ENCODE measurements around the gene FNBP1L. TPM values are rescaled to one million over a fixed set of nuclear protein-coding genes. Genes with fewer than 3 reads are reported as not detected.

The FNBP1L gene
- total RNA-seq, 1 experiment from 2014 or later: 43.5 TPM

DNA sequence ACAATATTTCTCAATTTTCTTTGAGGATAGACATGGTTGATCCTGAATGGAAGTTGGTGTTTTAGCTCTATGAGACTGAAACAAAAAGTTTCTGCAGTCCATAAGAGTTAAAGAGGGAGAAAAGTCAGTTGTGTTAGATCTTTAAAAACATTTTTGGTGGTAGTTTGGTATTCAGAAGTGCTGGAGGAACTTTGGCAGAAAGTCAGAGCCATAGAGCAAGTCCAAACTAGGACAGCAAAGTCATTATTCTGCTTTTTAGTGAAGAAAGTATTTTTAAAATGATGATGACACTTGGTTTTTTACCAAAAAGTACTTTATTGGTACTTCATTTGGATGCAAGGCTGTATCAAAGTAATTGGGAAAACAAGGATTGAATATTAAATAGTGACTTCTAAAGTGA, 41.8 kb downstream of the FNBP1L start:
- H3K36me3 ChIP-seq: no peaks in the 10 kb centered on the region
- DNase-seq: no peak
- H3K4me1 ChIP-seq: no peaks in the 10 kb centered on the region
- H3K27me3 ChIP-seq: no peaks in the 10 kb centered on the region
- H3K27ac ChIP-seq: no peak overlapping the region
- H3K9me3 ChIP-seq (replicated peaks): no peaks in the 10 kb centered on the region
- no peak overlapping the region for H3K4me3 ChIP-seq

DNA sequence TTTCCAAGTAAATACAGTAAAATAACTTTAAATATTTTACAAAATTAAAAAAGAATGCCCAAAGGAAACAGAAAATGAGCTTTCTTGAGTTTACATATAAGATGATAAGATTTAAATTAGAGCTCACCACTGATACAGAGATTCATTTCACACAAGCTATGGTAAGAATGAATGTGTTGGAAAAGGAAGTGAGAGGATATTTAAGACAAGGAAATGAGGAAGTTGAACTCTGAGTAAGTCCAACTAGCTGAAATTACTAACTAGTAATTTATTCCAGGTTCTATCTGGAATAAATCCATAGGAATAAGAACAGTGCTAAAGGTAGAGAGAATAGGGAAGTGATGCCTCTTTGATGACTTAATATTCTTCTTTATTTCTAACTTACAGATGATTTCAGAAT, 42.4 kb downstream of the FNBP1L start:
- no peaks in the 10 kb centered on the region for H3K36me3 ChIP-seq
- H3K9me3 ChIP-seq (replicated peaks): no peaks in the 10 kb centered on the region
- H3K27ac ChIP-seq: no peak overlapping the region
- DNase-seq: no peak
- no peaks in the 10 kb centered on the region for H3K27me3 ChIP-seq
- H3K4me1 ChIP-seq: no peaks in the 10 kb centered on the region
- no peak overlapping the region for H3K4me3 ChIP-seq

DNA sequence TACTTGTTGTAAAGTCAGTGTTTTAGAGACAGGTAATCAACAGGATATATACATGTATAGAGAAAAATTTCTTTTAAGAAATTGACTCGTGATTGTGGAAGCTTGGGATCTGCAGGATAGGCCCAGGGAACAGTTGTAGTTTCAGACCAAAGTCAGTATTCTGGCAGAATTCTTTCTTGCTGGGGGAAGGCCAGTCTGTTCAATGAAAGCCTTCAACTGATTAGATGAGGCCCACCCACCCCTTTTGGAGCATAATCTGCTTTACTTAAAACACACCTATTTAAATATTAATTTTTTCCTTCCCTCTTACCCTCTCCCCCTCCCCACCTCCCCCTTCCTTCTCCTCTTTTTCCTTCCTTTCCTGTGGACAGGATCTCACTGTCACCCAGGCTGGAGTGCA, 48.0 kb downstream of the FNBP1L start:
- no peaks in the 10 kb centered on the region for H3K36me3 ChIP-seq

DNA sequence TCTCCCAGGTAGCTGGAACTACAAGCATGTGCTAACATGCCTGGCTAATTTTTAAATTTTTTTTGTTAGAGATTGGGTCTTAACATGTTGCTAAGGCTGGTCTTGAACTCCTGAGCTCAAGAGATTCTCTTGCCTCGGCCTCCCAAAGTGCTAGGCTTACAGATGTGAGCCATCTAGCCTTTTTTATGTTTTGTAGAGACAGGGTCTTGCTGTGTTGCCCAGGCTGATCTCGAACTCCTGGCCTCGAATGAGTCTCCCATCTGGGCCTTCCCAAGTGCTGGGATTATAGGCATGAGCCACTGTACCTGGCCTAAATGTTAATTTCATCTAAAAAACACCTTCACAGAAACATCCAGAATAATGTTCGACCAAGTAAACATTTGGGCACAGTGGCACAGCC, 48.6 kb downstream of the FNBP1L start:
- Histone ChIP-seq H3K27me3 (no peaks in the 10 kb centered on the region), H3K9me3 (replicated peaks) (no peaks in the 10 kb centered on the region), H3K4me3 (no peak overlapping the region), H3K4me1 (no peaks in the 10 kb centered on the region), H3K36me3 (no peaks in the 10 kb centered on the region; the same call in 1 of the 2 replicates), H3K27ac (no peak overlapping the region)
- DNase-seq: no peak

More for the DNA sequence above, 48.0 kb downstream of the FNBP1L start:
- DNase-seq: no peak
- no peaks in the 10 kb centered on the region for H3K27me3 ChIP-seq
- H3K4me1 ChIP-seq: no peaks in the 10 kb centered on the region
- no peak overlapping the region for H3K4me3 ChIP-seq
- no peaks in the 10 kb centered on the region for H3K9me3 ChIP-seq (replicated peaks)
- no peak overlapping the region for H3K27ac ChIP-seq

DNA sequence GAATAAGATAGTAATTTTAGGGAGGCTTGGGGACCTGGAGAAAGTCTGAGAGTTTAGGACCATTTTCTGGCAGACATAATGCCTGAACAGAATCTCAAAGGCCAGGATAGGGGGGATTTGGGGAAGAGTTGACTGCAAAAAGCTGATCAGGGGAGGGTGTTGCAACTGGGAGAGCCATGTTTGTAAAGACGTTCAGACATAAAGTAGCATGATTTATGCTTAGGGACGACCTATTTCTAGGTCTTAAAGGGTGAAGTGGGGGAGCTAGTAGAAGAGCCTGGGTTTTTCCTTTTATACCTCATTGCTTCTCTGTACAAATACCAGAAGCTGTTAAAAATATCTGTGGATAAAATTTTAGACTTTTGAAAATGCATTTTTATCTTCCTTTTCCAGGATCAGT, 51.2 kb downstream of the FNBP1L start:
- Histone ChIP-seq H3K27ac (no peak overlapping the region), H3K4me1 (no peaks in the 10 kb centered on the region), H3K9me3 (replicated peaks) (no peaks in the 10 kb centered on the region), H3K4me3 (no peak overlapping the region), H3K36me3 (peaks cover 2% of the 10 kb centered on the region; the same call in 1 of the 2 replicates), H3K27me3 (no peaks in the 10 kb centered on the region)
- DNase-seq: no peak

DNA sequence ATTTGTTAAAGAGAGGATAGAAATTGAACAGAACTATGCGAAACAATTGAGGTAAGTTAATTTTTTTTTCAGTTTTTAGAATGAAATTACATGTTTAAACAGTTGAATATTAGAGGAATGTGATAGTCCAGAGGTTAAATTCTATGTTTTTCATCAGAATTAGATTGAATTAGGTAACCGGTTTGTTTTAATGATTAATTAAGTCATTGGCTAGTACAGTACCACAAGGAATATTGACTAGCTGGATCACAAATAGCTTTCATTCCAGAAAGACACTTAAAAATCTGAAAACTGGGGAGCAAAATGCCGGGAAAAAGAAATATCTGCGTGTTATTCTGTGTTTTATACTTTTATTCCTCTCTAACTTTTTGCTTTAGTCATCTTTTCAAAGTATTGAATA, 51.6 kb downstream of the FNBP1L start:
- Histone ChIP-seq H3K36me3 (peaks cover 2% of the 10 kb centered on the region; the same call in 1 of the 2 replicates), H3K9me3 (replicated peaks) (no peaks in the 10 kb centered on the region), H3K4me1 (no peaks in the 10 kb centered on the region), H3K27ac (no peak overlapping the region), H3K4me3 (no peak overlapping the region), H3K27me3 (no peaks in the 10 kb centered on the region)
- DNase-seq: no peak

DNA sequence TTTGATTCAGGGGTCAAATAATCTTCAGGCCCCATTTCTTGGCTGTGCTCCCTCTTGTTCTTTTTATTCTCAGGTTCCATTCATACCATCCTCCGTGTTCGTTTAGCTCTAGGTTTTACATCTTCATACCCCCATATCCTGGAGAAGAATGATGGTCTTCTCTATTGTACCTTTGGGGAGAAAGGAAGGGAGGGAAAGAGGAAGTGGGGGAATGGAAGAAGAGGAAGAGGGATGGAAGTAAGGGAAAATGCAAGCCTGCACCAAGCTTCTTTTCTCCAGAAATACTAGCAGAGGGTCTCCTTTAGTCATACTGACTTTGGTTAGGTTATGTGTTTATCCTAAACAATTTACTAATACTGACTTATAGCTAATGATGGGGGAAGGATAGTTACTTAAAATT, 52.4 kb downstream of the FNBP1L start:
- Histone ChIP-seq H3K4me1 (no peaks in the 10 kb centered on the region), H3K9me3 (replicated peaks) (no peaks in the 10 kb centered on the region), H3K4me3 (no peak overlapping the region), H3K27me3 (no peaks in the 10 kb centered on the region), H3K36me3 (peaks cover 2% of the 10 kb centered on the region; the same call in 1 of the 2 replicates), H3K27ac (no peak overlapping the region)
- DNase-seq: no peak

DNA sequence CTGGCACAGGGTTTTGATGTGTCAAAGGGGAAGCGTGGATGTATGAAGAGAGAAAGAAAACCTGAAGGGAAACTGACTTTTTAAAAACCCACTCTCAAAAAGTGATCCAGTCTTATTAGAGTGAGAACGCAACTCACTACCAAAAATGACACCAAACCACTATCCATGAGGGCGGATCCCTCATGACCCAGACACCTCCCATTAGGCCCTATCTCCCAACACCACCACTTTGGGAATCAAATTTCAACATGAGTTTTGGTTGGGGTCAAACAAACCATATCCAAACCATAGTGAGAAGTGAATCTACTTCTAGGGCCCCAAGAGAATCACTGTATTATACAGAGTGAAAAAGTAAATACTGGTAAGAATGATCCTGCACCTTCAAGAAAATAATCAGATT, 53.5 kb downstream of the FNBP1L start:
- H3K9me3 ChIP-seq (replicated peaks): no peaks in the 10 kb centered on the region
- DNase-seq: no peak
- no peaks in the 10 kb centered on the region for H3K27me3 ChIP-seq
- no peak overlapping the region for H3K27ac ChIP-seq
- H3K4me1 ChIP-seq: no peaks in the 10 kb centered on the region
- H3K4me3 ChIP-seq: no peak overlapping the region
- H3K36me3 ChIP-seq: peaks cover 4% of the 10 kb centered on the region; the same call in 1 of the 2 replicates

DNA sequence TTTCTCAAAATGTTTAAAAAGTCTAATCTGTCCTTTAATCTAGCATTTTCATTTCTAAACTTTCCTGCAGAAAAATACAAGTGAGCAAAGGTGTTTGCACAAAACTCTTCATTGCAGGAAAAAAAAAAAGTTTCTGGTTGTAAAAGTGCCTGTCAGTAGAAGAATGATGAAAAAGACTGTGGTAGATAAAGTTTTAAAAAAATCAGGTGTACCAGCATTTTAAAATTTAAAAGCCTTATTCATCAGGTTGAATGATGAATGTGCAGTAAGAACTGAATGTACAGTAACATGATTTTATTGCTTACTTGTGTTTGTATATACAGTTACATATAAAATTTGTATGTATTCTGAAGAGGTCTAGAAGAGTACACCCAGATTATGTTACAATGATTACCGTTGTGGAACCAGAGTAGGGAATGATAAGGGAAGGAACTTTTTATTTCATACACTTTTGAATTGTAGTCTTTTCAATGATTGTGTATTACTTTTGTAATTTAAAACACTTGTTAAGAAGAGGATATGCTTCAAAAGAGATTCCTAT, 54.0 kb downstream of the FNBP1L start:
- peaks cover 6% of the 10 kb centered on the region; the same call in 1 of the 2 replicates for H3K36me3 ChIP-seq
- H3K27me3 ChIP-seq: no peaks in the 10 kb centered on the region
- no peaks in the 10 kb centered on the region for H3K4me1 ChIP-seq
- no peak overlapping the region for H3K27ac ChIP-seq
- no peak for DNase-seq
- H3K4me3 ChIP-seq: no peak overlapping the region
- no peaks in the 10 kb centered on the region for H3K9me3 ChIP-seq (replicated peaks)

DNA sequence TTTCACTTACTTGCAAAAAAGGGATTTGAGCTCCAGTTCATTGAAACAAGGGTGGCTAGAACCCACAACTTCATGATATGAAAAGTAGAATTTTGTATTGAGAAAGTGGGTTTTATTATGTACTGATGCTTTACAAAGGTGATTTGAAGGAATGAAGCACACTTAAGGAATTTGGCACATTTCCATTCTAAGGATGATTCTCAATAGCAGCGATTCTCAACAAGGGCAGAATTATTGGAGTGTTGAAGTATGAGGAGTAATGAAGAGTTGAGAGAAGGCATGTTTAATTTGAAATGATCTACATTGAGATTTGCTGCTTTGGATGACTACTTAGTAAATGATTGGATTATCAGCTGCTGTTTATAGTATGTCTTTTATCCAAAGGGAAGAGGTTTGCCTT, 54.7 kb downstream of the FNBP1L start:
- no peak overlapping the region for H3K27ac ChIP-seq
- peaks cover 6% of the 10 kb centered on the region; the same call in 1 of the 2 replicates for H3K36me3 ChIP-seq
- no peaks in the 10 kb centered on the region for H3K9me3 ChIP-seq (replicated peaks)
- H3K4me1 ChIP-seq: no peaks in the 10 kb centered on the region
- DNase-seq: no peak
- H3K27me3 ChIP-seq: no peaks in the 10 kb centered on the region
- no peak overlapping the region for H3K4me3 ChIP-seq

DNA sequence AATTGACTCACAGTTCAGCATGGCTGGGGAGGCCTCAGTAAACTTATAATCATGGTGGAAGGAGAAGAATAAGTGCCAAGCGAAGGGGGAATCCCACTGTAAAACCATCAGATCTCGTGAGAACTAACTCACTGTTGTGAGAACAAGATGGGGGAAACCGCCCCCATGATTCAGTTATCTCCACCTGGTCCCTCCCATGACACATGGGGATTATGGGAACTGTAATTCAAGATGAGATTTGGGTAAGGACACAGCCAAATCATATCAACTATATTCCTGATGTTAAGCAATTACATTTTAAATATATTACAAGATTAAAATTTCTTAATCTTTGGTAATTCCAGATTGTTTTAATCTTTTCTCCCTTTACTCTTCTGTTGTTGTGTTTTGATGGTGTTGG, 55.2 kb downstream of the FNBP1L start:
- no peaks in the 10 kb centered on the region for H3K9me3 ChIP-seq (replicated peaks)
- peaks cover 6% of the 10 kb centered on the region; the same call in 1 of the 2 replicates for H3K36me3 ChIP-seq
- H3K27ac ChIP-seq: no peak overlapping the region
- no peaks in the 10 kb centered on the region for H3K4me1 ChIP-seq
- no peak for DNase-seq
- no peaks in the 10 kb centered on the region for H3K27me3 ChIP-seq
- H3K4me3 ChIP-seq: no peak overlapping the region

DNA sequence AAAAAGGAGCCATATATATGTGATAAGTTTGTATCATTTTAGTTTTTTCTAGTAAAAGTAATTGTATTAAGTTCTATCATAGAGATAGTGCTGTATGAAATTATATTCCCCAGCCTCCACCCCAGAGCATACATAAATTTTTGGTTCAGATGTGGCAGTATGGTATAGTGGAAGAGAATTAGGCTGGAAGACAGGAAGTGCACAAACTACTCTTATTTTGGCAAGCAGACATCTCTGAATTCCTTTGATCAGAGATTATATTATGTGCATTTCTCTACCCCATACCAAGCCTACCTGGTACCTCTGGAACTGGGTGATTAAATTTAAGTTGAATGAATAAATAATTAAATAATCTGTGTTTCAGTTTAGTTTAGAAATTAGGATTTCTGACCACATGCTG, 55.9 kb downstream of the FNBP1L start:
- DNase-seq: no peak
- no peaks in the 10 kb centered on the region for H3K4me1 ChIP-seq
- H3K9me3 ChIP-seq (replicated peaks): no peaks in the 10 kb centered on the region
- no peak overlapping the region for H3K27ac ChIP-seq
- H3K27me3 ChIP-seq: no peaks in the 10 kb centered on the region
- no peak overlapping the region for H3K4me3 ChIP-seq
- peaks cover 9% of the 10 kb centered on the region; the same call in 1 of the 2 replicates for H3K36me3 ChIP-seq

DNA sequence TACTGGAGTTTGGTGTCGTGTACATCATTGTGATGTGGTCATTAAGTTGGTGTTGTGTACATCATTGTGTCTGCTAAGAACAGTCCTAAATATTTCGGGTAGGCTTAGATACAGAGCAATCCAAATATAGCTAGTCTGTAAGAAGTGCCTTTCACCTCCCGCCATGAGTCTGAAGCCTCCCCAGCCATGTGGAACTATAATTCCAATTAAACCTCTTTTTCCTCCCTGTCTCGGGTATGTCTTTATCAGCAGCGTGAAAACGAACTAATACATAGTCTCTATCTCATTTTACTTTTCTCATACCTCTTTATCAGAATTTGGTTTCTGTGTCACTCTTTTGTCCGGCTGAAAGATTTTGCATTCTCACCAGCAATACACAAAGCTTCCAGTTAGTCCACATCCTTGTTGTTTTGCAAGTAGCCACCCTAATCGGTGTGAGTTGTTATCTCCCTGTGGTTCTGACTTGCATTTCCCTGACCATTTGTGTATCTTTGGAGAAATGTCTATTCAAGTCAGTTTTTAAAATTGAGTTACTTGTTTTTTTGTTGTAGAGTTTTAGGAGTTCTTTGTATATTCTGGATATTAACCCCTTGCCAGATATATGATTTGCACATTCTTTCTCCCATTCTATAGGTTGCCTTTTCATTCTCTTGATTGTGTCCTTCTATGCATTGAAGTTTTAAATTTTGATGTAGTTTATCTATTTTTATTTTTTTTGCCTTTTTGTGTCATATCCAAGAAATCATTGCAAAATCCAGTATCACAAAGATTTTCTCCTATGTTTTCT, 56.5 kb downstream of the FNBP1L start:
- Histone ChIP-seq H3K4me3 (no peak overlapping the region), H3K4me1 (no peaks in the 10 kb centered on the region), H3K36me3 (peaks cover 15% of the 10 kb centered on the region; the same call in 1 of the 2 replicates), H3K27me3 (no peaks in the 10 kb centered on the region), H3K27ac (no peak overlapping the region), H3K9me3 (replicated peaks) (0 out of 2 replicates have a peak, but pooled peaks cover 5% of the 10 kb centered on the region)
- DNase-seq: no peak

DNA sequence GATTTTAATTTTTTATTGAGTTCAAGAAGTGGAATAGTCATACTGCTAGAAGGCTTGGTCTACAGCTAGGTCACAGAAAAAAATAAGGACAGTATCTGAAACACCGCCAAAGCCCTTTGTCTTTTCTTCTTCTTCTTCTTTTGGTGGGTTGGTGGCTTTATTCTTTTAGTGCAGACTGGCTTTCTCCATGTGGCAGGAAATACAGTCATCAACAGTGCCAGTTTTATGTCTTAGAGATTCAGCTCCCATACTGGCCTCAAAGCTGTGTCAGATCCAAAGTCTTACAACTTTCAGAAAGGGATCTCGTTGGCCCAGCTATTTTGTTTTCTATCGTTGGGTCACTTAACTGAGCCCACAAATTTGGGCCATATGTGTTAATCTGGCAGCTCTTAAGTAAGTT, 58.2 kb downstream of the FNBP1L start:
- H3K4me3 ChIP-seq: no peak overlapping the region
- no peak overlapping the region for H3K27ac ChIP-seq
- DNase-seq: no peak
- H3K9me3 ChIP-seq (replicated peaks): 0 out of 2 replicates have a peak, but pooled peaks cover 5% of the 10 kb centered on the region
- no peaks in the 10 kb centered on the region for H3K4me1 ChIP-seq
- no peaks in the 10 kb centered on the region for H3K27me3 ChIP-seq
- peaks cover 15% of the 10 kb centered on the region; the same call in 1 of the 2 replicates for H3K36me3 ChIP-seq

DNA sequence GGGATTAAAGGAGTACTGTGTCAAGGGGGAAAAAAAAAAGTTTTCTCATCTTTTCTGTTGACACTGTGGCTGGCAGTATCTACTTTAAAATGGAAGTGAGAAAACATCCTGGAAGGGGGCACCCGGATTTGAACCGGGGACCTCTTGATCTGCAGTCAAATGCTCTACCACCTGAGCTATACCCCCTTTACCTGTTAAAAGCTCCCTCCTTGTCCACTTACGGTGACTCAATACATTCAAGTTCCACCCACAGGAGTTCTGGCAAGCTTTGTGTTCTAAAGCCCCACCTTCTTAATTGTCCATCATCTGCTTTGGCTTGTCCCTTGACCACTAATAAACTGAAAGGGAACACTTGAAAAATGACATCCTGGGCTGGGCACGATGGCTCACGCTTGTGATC, 68.2 kb downstream of the FNBP1L start:
- no peaks in the 10 kb centered on the region for H3K4me1 ChIP-seq
- H3K4me3 ChIP-seq: no peak overlapping the region
- no peaks in the 10 kb centered on the region for H3K36me3 ChIP-seq
- H3K27ac ChIP-seq: no peak overlapping the region
- H3K9me3 ChIP-seq (replicated peaks): no peaks in the 10 kb centered on the region
- peak in 1 of 2 experiments; percentile 21 for DNase-seq
- H3K27me3 ChIP-seq: no peaks in the 10 kb centered on the region

All from SJCRH30 (cell line).